Coronary artery (tissue), 2 donors: Measurements from ENCODE around the gene SNX25.
A peak's percentile ranks its signal among the peaks of the same experiment; 100 is the strongest.

Experiments
- DNase-seq: peaks from one replicate; pipeline ENCODE4 v3.0.0-alpha.2; 2017; ENCODE audit warnings: low spot score
- H3K27ac ChIP-seq, 2 donors: fragments of 200-600 bp; sonication (generic); one replicate each; pipeline ENCODE4 v1.5.1; 2016 to 2019
- H3K4me3 ChIP-seq: fragments of 200-600 bp; sonication (generic); 2 replicates; pipeline ENCODE4 v1.5.1; 2016; ENCODE audit warnings: mild to moderate bottlenecking, moderate library complexity
- TF ChIP-seq, protein P1 (sequence below): fragments of 200-600 bp; sonication (generic); IDR thresholded peaks from one replicate; pipeline ENCODE4 v1.5.1; 2019; ENCODE audit warnings: antibody characterized with exemption

The SNX25 gene

GRCh38 chr4:185287031-185287430, 77.6 kb downstream of the SNX25 start:
- no peak overlapping the region for H3K4me3 ChIP-seq
- TF ChIP-seq, protein P1, sequence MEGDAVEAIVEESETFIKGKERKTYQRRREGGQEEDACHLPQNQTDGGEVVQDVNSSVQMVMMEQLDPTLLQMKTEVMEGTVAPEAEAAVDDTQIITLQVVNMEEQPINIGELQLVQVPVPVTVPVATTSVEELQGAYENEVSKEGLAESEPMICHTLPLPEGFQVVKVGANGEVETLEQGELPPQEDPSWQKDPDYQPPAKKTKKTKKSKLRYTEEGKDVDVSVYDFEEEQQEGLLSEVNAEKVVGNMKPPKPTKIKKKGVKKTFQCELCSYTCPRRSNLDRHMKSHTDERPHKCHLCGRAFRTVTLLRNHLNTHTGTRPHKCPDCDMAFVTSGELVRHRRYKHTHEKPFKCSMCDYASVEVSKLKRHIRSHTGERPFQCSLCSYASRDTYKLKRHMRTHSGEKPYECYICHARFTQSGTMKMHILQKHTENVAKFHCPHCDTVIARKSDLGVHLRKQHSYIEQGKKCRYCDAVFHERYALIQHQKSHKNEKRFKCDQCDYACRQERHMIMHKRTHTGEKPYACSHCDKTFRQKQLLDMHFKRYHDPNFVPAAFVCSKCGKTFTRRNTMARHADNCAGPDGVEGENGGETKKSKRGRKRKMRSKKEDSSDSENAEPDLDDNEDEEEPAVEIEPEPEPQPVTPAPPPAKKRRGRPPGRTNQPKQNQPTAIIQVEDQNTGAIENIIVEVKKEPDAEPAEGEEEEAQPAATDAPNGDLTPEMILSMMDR, result no peak
- peak overlapping the region; percentile 17 to 24 for H3K27ac ChIP-seq
- no peak for DNase-seq

GRCh38 chr4:185290018-185290607, 80.7 kb downstream of the SNX25 start:
- Histone ChIP-seq H3K27ac (no peak overlapping the region), H3K4me3 (no peak overlapping the region)
- TF ChIP-seq, protein P1, result no peak
- no peak for DNase-seq

DNA sequence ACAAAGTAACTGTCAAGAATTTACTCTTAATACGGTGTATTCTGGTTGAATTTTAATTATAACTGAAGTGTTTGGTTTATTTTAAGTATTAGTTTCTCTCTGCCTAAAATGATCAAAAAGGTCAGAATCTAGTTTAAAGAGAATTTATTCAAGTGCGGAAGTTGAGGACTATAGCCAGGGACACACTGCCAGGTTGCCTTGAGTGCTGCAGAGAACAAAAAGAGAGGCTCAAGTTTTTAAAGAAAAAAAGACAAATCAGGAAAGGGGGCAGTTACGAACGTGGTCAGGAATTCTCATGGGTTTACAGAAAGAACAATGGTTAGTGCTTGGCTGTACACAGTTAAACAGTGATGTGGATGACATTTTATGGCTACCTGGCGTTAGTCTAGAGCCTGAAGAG, 81.3 kb downstream of the SNX25 start:
- Histone ChIP-seq H3K27ac (no peak overlapping the region), H3K4me3 (no peak overlapping the region)
- TF ChIP-seq, protein P1, result no peak
- no peak for DNase-seq

DNA sequence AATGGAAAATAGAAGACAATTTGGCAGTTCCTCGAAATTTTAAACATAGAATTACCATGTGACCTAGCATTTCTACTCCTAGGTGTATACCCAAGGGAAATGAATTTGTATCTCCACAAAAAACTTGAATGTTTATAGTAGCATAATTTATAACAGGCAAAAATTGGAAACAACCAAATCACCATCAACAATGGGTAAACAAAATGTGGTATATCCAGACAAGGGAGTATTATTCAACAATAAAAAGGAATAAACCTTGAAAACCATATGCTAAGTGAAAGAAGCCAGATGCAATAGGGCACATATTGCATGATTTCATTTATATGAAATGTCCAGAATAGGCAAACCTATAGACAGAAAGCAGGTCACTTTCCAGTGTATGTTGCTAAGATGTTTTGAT, 83.8 kb downstream of the SNX25 start:
- no peak overlapping the region for H3K4me3 ChIP-seq
- no peak for DNase-seq
- TF ChIP-seq, protein P1, result no peak
- H3K27ac ChIP-seq, result no peak overlapping the region

DNA sequence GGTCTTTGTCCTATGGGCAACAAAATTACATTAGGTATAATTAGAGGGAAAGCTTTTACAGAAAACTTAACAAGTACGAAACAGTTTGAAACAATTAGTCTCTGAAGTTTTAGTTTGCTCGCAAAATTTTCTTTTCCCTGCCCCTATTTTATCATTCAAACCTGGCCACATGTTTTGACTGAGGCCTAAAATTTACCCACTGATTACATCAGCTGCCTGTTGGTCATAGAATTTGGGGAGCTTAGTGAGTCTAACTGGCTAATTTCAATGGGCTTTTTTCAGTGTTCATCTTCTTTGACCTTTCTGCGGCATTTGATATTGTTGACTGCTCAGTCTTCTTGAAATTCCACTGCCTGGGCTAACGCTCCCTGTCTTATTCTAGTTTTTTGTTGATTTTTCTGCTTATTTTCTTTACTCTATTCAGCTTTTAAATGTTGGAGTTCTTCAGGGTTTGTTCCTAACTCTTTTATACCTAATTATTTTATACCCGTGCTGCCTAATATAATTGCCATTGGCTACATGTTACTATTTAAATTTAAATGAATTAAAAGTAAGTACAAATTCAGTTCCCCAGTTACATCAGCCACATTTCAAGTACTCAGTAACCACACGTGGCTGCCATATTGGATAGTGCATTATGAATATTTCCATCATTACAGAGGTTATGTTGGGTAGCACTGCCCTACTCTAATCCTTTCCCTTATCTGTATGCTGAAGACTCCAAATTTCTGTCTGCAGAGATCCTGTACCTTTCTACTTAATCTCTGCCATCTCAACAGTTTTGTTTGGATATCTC, 87.5 kb downstream of the SNX25 start:
- Histone ChIP-seq H3K4me3 (no peak overlapping the region), H3K27ac (no peak overlapping the region)
- TF ChIP-seq, protein P1, result no peak
- DNase-seq, result no peak

DNA sequence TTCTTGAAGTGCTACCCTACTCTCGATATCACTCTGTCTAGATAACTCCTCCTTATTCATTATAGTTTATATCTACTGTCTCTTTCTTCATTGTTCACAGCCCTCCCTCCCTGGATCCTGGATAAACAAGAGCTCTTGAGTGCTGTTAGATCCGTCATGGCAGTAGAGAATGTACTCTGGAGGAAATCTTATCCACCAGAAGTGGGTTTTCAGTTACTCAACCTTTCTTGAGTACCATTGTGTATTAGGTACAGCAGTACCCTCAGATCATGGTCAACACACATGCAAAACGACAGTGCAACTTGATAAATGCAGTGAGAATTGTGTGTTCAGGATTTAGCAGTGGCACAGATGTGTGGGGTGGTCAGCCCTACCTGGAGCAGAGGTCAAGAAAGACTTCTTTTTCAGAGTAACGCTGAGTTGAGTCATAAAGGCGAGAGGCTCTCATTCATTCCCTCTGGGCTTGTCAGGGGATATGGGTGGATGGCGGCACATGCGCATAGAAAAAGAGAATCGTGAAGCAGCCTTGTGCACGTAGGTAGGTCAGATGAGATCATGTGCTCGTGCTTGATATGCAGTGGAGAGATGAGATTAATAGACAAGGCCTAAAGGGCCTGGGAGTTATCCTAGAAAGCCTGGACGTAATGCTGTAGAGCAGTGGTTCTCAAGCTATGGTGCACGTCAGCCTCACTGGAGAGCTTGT, 89.5 kb downstream of the SNX25 start:
- TF ChIP-seq, protein P1, result no peak
- H3K27ac ChIP-seq, result no peak overlapping the region
- no peak for DNase-seq
- no peak overlapping the region for H3K4me3 ChIP-seq
